ENCODE results near the gene CRLF2.

- TF ChIP-seq CTCF (IDR thresholded peaks at IDR 0.05; ENCODE audit: low read depth, low read length, missing input control) = no peak
- no peak for TF ChIP-seq TAF1 (conservative IDR thresholded peaks at IDR 0.05)
- TF ChIP-seq SP1 (IDR thresholded peaks at IDR 0.05) = no peak
- TF ChIP-seq, protein P1, sequence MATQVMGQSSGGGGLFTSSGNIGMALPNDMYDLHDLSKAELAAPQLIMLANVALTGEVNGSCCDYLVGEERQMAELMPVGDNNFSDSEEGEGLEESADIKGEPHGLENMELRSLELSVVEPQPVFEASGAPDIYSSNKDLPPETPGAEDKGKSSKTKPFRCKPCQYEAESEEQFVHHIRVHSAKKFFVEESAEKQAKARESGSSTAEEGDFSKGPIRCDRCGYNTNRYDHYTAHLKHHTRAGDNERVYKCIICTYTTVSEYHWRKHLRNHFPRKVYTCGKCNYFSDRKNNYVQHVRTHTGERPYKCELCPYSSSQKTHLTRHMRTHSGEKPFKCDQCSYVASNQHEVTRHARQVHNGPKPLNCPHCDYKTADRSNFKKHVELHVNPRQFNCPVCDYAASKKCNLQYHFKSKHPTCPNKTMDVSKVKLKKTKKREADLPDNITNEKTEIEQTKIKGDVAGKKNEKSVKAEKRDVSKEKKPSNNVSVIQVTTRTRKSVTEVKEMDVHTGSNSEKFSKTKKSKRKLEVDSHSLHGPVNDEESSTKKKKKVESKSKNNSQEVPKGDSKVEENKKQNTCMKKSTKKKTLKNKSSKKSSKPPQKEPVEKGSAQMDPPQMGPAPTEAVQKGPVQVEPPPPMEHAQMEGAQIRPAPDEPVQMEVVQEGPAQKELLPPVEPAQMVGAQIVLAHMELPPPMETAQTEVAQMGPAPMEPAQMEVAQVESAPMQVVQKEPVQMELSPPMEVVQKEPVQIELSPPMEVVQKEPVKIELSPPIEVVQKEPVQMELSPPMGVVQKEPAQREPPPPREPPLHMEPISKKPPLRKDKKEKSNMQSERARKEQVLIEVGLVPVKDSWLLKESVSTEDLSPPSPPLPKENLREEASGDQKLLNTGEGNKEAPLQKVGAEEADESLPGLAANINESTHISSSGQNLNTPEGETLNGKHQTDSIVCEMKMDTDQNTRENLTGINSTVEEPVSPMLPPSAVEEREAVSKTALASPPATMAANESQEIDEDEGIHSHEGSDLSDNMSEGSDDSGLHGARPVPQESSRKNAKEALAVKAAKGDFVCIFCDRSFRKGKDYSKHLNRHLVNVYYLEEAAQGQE (IDR thresholded peaks at IDR 0.05) = no peak
- TF ChIP-seq EGR1 (IDR thresholded peaks at IDR 0.05; ENCODE audit: low read depth in 2 of 2) = no peak
- TF ChIP-seq JUND (IDR thresholded peaks at IDR 0.05) = no peak
- no peak for TF ChIP-seq HNF4G (IDR thresholded peaks at IDR 0.05)
Observed at GRCh38 chrX:1221296-1221845, 8.9 kb upstream of the CRLF2 start.
